KMS-11 (cell line): Measurements from ENCODE around the gene MTX1.
A peak's percentile ranks its signal among the peaks of the same experiment; 100 is the strongest.

Source experiments
- H2AFZ ChIP-seq: fragments of 200-600 bp; sonication (generic); 2 replicates; pipeline ENCODE4 v1.6.1; 2016; ENCODE audit warnings: antibody characterized with exemption, mixed run types, low read depth
- H3K27ac ChIP-seq: fragments of 200-600 bp; sonication (generic); 2 replicates; pipeline ENCODE4 v1.6.1; 2016; ENCODE audit warnings: mild to moderate bottlenecking, mixed run types
- H3K27me3 ChIP-seq: fragments of 200-600 bp; sonication (generic); 2 replicates; pipeline ENCODE4 v1.6.1; 2017; ENCODE audit warnings: mild to moderate bottlenecking, low read depth, mixed run types, moderate library complexity; ENCODE audit not compliant: insufficient read depth
- H3K36me3 ChIP-seq: fragments of 200-600 bp; sonication (generic); 2 replicates; pipeline ENCODE4 v1.6.1; 2017; ENCODE audit warnings: mild to moderate bottlenecking, mixed run types; ENCODE audit not compliant: insufficient read depth
- H3K4me1 ChIP-seq: fragments of 200-600 bp; sonication (generic); 2 replicates; pipeline ENCODE4 v1.6.1; 2016; ENCODE audit warnings: mild to moderate bottlenecking, low read depth, mixed run types; ENCODE audit not compliant: poor library complexity, severe bottlenecking
- H3K4me2 ChIP-seq: fragments of 200-600 bp; sonication (generic); 2 replicates; pipeline ENCODE4 v1.7.0; 2016; ENCODE audit warnings: mild to moderate bottlenecking, mixed run types
- H3K4me3 ChIP-seq: fragments of 200-600 bp; sonication (generic); IDR thresholded peaks from 2 replicates; pipeline ENCODE4 v1.6.1; 2017; ENCODE audit warnings: low read depth, low read length, mixed read lengths; ENCODE audit not compliant: insufficient read depth
- H3K79me2 ChIP-seq: fragments of 200-600 bp; sonication (generic); 2 replicates; pipeline ENCODE4 v1.6.1; 2016; ENCODE audit warnings: low read depth, mixed run types; ENCODE audit not compliant: insufficient read depth
- H3K9ac ChIP-seq: fragments of 200-600 bp; sonication (generic); 2 replicates; pipeline ENCODE4 v1.6.1; 2016; ENCODE audit warnings: mild to moderate bottlenecking, mixed run types
- H4K20me1 ChIP-seq: fragments of 200-600 bp; sonication (generic); 2 replicates; pipeline ENCODE4 v1.6.1; 2016; ENCODE audit warnings: mild to moderate bottlenecking, mixed run types; ENCODE audit not compliant: insufficient read depth
- CTCF ChIP-seq: fragments of 200-600 bp; sonication (generic); conservative IDR thresholded peaks from 2 replicates; pipeline ENCODE4 v1.6.1; 2017; ENCODE audit warnings: low read depth, mild to moderate bottlenecking, antibody characterized with exemption, low read length, moderate library complexity, mixed read lengths

Gene MTX1

DNA sequence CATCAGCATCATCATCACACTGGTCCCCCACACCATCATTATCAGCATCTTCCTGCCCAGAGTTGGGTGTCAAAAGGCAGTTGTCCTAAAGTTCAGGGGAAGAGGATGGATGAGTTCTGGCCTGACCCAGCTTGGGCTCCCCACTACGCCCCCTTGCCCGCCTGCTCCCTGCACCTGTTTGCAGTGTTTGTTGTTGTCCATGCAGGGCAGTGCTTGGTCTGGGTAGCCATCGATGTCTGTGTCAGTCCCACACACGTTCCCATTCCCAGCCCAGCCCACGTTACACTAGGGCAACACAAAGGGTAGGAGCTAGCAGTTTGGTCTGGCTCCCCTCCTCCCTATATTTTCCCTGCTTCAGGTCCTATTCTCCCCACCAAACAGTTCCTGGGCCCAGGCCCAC, 7.6 kb upstream of the MTX1 start:
- H3K27me3 ChIP-seq: no peaks in the 10 kb centered on the region
- no peak overlapping the region for H3K27ac ChIP-seq
- no peaks in the 10 kb centered on the region for H4K20me1 ChIP-seq
- no peak overlapping the region for H2AFZ ChIP-seq
- no peak overlapping the region for H3K4me3 ChIP-seq
- no peaks in the 10 kb centered on the region for H3K79me2 ChIP-seq
- H3K36me3 ChIP-seq: no peaks in the 10 kb centered on the region
- no peak overlapping the region for H3K9ac ChIP-seq
- no peak overlapping the region for H3K4me2 ChIP-seq
- H3K4me1 ChIP-seq: no peaks in the 10 kb centered on the region
- TF ChIP-seq CTCF: no peak

DNA sequence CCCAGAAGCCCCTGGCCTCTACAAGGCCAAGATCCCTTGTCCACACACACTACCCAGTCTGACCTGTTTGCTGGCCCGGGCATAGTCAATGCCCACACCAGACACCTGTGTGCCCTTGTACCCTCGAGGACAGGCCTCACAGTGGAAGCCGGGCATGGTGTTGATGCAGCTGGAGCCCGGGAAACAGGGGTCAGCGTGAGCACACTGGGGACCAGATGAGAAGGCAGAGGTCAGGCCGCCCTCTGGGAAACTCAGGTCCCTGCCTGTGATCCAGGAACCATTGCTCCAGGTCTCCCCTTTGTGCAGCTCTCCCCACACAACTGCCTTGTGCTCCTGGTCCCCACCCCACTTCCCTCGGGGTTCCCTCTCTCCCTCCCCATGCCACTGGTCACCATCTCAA, 6.3 kb upstream of the MTX1 start:
- Histone ChIP-seq H3K27ac (no peak overlapping the region), H3K36me3 (no peaks in the 10 kb centered on the region), H3K9ac (no peak overlapping the region), H3K27me3 (no peaks in the 10 kb centered on the region), H2AFZ (no peak overlapping the region), H4K20me1 (no peaks in the 10 kb centered on the region), H3K4me2 (no peak overlapping the region), H3K4me3 (no peak overlapping the region), H3K79me2 (no peaks in the 10 kb centered on the region), H3K4me1 (peaks cover 8% of the 10 kb centered on the region)
- no peak for TF ChIP-seq CTCF

DNA sequence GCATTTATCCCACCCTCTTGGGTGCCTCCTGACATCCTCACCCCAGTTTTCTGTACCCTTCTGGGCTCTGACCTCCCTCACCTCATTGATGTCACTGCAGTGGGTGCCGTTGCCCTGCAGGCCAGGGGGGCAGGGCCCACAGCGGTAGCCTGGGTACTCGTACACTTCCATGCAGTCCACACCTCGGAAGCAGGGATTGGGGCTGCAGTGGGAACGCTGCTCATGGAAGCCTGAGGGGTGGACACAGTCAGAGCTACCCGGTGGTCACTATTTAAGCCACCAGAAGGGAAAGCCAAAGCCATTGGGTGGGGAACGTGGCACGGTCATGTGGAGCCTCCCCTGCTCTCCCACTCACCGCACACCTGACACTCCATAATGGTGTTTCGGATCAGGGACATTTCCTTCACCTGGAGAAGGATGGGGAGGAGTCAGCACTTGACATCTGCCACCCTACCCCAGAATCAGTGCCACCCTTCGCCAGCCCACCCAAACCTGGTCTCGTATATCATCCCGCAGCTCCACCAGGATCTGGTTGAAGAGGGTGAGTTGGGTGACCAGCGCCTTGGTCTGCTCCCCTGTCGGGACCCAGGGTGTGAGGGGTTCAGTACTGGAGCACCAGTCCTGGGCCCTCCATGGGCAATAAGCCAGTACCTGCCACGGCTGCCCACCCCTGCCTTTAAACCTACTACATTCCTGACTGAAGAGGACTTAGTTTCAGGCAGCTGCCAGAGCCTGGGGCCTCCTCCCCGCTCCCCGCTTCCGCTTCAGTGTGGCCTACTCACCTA, 5.6 kb upstream of the MTX1 start:
- H3K36me3 ChIP-seq: no peaks in the 10 kb centered on the region

DNA sequence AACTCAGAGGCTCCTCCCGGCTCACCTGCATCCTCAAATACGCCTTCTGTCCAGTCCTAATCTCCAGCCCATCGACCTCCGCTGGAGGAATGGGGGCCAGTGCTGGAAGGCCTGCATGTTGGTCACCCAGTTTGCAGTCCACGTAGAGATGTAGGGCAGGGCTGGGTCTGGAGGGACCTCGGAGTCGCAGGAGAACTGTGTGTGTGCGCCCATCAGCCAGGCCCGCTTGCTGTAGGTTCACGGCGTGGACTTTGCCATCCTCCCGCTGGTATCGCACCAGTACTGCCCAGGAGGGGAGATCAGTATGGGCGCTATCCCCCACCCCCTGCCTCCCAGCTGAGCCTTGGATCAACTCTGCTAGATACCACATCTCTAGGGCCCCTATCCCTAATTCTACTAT, 3.5 kb upstream of the MTX1 start:
- H2AFZ ChIP-seq: no peak overlapping the region
- TF ChIP-seq CTCF: 0 out of 2 replicates have a peak, but pooled peaks have one; percentile 4
- no peak overlapping the region for H3K27ac ChIP-seq
- no peaks in the 10 kb centered on the region for H3K36me3 ChIP-seq
- 0 out of 2 replicates have a peak, but pooled peaks cover 5% of the 10 kb centered on the region for H3K79me2 ChIP-seq
- H3K4me2 ChIP-seq: no peak overlapping the region
- no peak overlapping the region for H3K9ac ChIP-seq
- H4K20me1 ChIP-seq: no peaks in the 10 kb centered on the region
- no peak overlapping the region for H3K4me3 ChIP-seq
- H3K27me3 ChIP-seq: no peaks in the 10 kb centered on the region
- H3K4me1 ChIP-seq: peaks cover 26% of the 10 kb centered on the region

More for the DNA sequence above, 5.6 kb upstream of the MTX1 start:
- Histone ChIP-seq H3K27me3 (no peaks in the 10 kb centered on the region), H3K27ac (no peak overlapping the region), H3K79me2 (no peaks in the 10 kb centered on the region), H2AFZ (no peak overlapping the region), H3K4me2 (no peak overlapping the region), H3K4me1 (peaks cover 16% of the 10 kb centered on the region), H3K4me3 (no peak overlapping the region), H3K9ac (no peak overlapping the region), H4K20me1 (no peaks in the 10 kb centered on the region)
- no peak for TF ChIP-seq CTCF
